Thyroid gland (tissue), 4 donors: ENCODE data around the gene ACP7.
"Not testable (repeated sequence)": the region's sequence is repeated elsewhere in the genome, so short reads cannot be mapped to it uniquely, and the experiment has no call there.

Experiments
- POLR2A ChIP-seq, 2 donors: fragments of 450-650 bp; IDR thresholded peaks; one replicate each; pipeline ENCODE4 v1.6.1; 2017; ENCODE audit warnings: antibody characterized with exemption in 2 of 2, mild to moderate bottlenecking in 2 of 2, moderate library complexity in 1 of 2
- TF ChIP-seq, protein P1 (sequence below), 6 experiments: fragments of 200-600 bp in 3 of 6; fragments of 450-650 bp in 3 of 6; sonication (generic) in 3 of 6; IDR thresholded peaks; one replicate each; pipeline ENCODE4 v1.5.1; 2016 to 2019; ENCODE audit warnings: antibody characterized with exemption in 6 of 6, mild to moderate bottlenecking in 2 of 6, inconsistent platforms in 1 of 6, moderate library complexity in 1 of 6

DNA sequence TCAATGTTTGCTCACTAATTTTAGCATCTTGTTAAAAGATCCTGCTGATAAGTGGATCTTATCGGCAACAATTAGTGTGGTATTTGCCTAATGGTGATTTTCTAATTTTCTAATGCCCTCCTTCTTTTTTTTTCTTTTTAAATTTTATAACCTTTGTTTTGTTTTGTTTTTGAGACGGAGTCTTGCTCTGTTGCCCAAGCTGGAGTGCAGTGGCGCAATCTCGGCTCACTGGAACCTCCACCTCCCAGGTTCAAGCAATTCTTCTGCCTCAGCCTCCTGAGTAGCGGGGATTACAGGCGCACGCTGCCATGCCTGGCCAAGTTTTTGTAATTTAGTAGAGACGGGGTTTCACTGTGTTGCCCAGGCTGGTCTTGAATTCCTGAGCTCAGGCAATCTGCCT, 5.8 kb downstream of the ACP7 start:
- TF ChIP-seq, protein P1, sequence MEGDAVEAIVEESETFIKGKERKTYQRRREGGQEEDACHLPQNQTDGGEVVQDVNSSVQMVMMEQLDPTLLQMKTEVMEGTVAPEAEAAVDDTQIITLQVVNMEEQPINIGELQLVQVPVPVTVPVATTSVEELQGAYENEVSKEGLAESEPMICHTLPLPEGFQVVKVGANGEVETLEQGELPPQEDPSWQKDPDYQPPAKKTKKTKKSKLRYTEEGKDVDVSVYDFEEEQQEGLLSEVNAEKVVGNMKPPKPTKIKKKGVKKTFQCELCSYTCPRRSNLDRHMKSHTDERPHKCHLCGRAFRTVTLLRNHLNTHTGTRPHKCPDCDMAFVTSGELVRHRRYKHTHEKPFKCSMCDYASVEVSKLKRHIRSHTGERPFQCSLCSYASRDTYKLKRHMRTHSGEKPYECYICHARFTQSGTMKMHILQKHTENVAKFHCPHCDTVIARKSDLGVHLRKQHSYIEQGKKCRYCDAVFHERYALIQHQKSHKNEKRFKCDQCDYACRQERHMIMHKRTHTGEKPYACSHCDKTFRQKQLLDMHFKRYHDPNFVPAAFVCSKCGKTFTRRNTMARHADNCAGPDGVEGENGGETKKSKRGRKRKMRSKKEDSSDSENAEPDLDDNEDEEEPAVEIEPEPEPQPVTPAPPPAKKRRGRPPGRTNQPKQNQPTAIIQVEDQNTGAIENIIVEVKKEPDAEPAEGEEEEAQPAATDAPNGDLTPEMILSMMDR (IDR thresholded peaks at IDR 0.05): not testable (repeated sequence)
- not testable (repeated sequence) for TF ChIP-seq POLR2A (IDR thresholded peaks at IDR 0.05)
